GM12892 (cell line): Measurements from ENCODE around the gene NUFIP2.

ENCODE experiments used
- POLR2A ChIP-seq: IDR thresholded peaks from 2 replicates; pipeline ENCODE4 v1.6.1; 2011; ENCODE audit warnings: low read depth, low read length, control low read depth
- POLR2AphosphoS5 ChIP-seq: IDR thresholded peaks from 2 replicates; pipeline ENCODE4 v1.6.1; 2011; ENCODE audit warnings: low read depth, low read length, control low read depth

DNA sequence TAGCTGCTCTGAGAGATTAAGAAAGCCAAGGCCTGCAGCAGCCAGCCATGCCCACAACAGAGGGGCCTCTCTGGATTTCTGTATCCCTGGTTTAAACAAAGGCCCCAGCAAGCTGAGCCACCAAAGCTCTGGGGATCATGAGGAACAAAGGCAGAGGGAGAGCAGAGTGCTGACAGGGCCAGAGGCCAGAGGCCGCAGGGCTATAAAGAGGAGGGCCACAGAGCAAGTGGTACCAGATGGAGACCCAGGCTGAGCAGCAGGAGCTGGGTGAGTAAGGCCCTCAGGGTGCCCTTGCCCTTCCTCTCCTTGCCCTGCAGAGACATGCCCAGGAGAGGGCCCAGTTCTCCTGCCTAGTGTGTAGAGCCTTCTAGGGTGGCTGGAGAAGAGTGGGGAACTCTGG, 47.3 kb downstream of the NUFIP2 start, which contains the start of gene CRYBA1:
- no peak for TF ChIP-seq POLR2A
- TF ChIP-seq POLR2AphosphoS5 = no peak
